SJSA1 (cell line): ENCODE data around the gene CCDC87. TPM values are rescaled to one million over a fixed set of nuclear protein-coding genes. Genes with fewer than 3 reads are reported as not detected.

Experiments used
- DNase-seq, 2 experiments: peaks; one replicate each; pipeline ENCODE4 v3.0.0-alpha.2; 2015 to 2020; ENCODE audit warnings: low spot score in 2 of 2, low read depth in 1 of 2
- H3K27ac ChIP-seq: fragments of 250-450 bp; sonication (Bioruptor Pico); 2 replicates; pipeline ENCODE4 v1.5.1; 2020; ENCODE audit warnings: mild to moderate bottlenecking, moderate library complexity
- H3K27me3 ChIP-seq: fragments of 250-450 bp; sonication (Bioruptor Pico); replicated peaks from 2 replicates; pipeline ENCODE4 v1.5.1; 2020; ENCODE audit warnings: mild to moderate bottlenecking, moderate library complexity
- H3K36me3 ChIP-seq: fragments of 250-450 bp; sonication (Bioruptor Pico); 2 replicates; pipeline ENCODE4 v1.5.1; 2020; ENCODE audit warnings: mild to moderate bottlenecking
- H3K4me1 ChIP-seq: fragments of 250-450 bp; sonication (Bioruptor Pico); replicated peaks from 2 replicates; pipeline ENCODE4 v1.6.1; 2021; ENCODE audit warnings: mild to moderate bottlenecking
- H3K4me3 ChIP-seq: fragments of 250-450 bp; sonication (Bioruptor Pico); 2 replicates; pipeline ENCODE4 v1.5.1; 2020; ENCODE audit warnings: mild to moderate bottlenecking
- H3K9me3 ChIP-seq: fragments of 250-450 bp; sonication (Bioruptor Pico); replicated peaks from 2 replicates; pipeline ENCODE4 v1.5.1; 2020; ENCODE audit warnings: mild to moderate bottlenecking
- total RNA-seq: library from RNA; depleted of rRNA; stranded (reverse); fragments of >200 nt; shearing (Covaris generic); gene quantifications from 2 replicates; pipeline ENCODE4 v1.2.3, GENCODE V29; 2014

Gene CCDC87
- total RNA-seq, 1 experiment from 2014 or later: 0.34 TPM

- Histone ChIP-seq H3K27me3 (peaks cover 51% of the 10 kb centered on the region), H3K4me1 (no peaks in the 10 kb centered on the region), H3K36me3 (no peaks in the 10 kb centered on the region), H3K9me3 (no peaks in the 10 kb centered on the region; the same call in 1 of the 2 replicates), H3K4me3 (no peak overlapping the region), H3K27ac (no peak overlapping the region)
- DNase-seq: no peak
These were observed 30.6 kb downstream of the CCDC87 start for GRCh38 chr11:66562275-66562674.

DNA sequence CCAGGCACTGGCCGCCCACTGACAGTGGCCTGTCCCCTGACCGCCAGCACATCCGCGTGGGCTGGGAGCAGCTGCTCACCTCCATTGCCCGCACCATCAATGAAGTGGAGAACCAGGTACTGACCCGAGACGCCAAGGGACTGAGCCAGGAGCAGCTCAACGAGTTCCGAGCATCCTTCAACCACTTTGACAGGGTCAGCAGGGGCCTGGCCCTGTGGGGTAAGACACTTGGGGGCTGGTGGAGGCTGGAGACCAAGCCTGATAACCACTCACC, 31.0 kb downstream of the CCDC87 start:
- Histone ChIP-seq H3K27me3 (peaks cover 51% of the 10 kb centered on the region), H3K27ac (no peak overlapping the region), H3K9me3 (no peaks in the 10 kb centered on the region; the same call in 1 of the 2 replicates), H3K36me3 (no peaks in the 10 kb centered on the region), H3K4me1 (no peaks in the 10 kb centered on the region), H3K4me3 (no peak overlapping the region)
- DNase-seq: no peak

- H3K4me1 ChIP-seq: no peaks in the 10 kb centered on the region
- no peak overlapping the region for H3K27ac ChIP-seq
These were observed 31.5 kb downstream of the CCDC87 start for GRCh38 chr11:66561178-66561974.

DNA sequence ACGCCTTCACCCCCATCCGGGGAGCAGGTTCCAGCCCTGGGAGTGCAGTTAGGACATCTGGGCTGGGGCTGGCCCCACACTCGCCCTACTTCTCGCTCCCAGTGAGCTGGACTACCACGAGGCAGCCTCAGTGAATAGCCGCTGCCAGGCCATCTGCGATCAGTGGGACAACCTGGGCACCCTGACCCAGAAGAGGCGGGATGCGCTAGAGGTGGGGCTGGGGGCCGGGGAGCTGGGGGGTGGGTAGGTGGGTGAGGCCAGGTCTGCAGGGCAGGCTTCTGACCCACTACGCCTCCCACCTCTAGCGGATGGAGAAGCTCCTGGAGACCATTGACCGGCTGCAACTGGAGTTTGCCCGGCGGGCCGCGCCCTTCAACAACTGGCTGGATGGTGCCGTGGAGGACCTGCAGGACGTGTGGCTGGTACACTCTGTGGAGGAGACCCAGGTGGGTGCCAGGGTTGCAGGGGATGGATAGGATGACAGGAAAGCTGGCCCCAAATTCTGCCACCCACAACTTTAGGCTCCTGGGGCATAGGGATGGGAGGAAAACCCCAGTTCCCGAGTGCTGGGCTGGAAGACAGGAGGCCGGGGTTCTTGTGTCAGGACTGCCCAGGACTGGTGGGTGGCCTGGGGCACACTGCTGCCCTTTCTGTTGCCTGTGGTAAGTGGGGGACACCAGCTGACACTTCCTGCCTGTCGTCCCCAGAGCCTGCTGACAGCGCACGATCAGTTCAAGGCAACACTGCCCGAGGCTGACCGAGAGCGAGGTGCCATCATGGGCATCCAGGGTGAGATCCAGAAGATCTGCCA, 32.8 kb downstream of the CCDC87 start:
- H3K36me3 ChIP-seq: no peaks in the 10 kb centered on the region
- H3K27me3 ChIP-seq: peaks cover 56% of the 10 kb centered on the region
- H3K27ac ChIP-seq: no peak overlapping the region
- no peaks in the 10 kb centered on the region; the same call in 1 of the 2 replicates for H3K9me3 ChIP-seq
- no peaks in the 10 kb centered on the region for H3K4me1 ChIP-seq
- no peak overlapping the region for H3K4me3 ChIP-seq
- no peak for DNase-seq

More at GRCh38 chr11:66561178-66561974, 31.5 kb downstream of the CCDC87 start:
- H3K4me3 ChIP-seq: no peak overlapping the region
- H3K27me3 ChIP-seq: peaks cover 54% of the 10 kb centered on the region
- H3K9me3 ChIP-seq: no peaks in the 10 kb centered on the region; the same call in 1 of the 2 replicates
- no peaks in the 10 kb centered on the region for H3K36me3 ChIP-seq
- DNase-seq: no peak

DNA sequence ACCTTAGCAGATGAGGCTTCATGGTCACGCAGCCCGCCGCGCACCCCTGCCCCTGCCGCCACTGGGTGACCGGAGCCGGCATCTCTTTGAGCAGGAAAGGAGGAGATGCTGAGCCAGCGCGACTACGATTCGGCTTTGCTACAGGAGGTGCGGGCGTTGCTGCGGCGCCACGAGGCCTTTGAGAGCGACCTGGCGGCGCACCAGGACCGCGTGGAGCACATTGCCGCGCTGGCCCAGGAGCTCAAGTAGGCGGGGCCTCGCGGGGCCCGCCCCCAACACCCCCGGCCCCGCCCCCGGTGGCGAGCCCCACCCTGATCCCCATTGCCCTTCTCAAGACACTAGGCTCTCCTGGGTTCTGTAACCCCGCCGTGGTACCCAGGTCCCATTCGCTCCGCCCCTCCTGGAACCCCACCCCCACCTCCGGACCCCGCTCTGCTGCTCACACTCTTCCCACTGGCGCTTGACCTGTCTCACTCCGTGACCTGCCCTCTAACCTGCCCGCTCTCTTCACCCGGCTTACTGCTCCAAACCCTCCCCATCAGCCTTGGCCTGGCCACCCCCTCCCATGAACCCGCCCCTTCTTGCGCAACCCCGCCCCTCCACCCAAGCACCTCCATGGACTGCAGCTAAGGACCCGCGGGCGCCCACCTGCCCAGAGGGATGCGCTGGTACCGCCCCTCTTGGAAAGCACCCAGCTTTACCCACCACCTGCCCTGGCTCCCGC, 33.6 kb downstream of the CCDC87 start:
- no peak overlapping the region for H3K27ac ChIP-seq
- H3K4me3 ChIP-seq: no peak overlapping the region
- no peaks in the 10 kb centered on the region for H3K4me1 ChIP-seq
- no peak for DNase-seq
- no peaks in the 10 kb centered on the region; the same call in none of the 2 replicates for H3K9me3 ChIP-seq
- peaks cover 56% of the 10 kb centered on the region for H3K27me3 ChIP-seq
- H3K36me3 ChIP-seq: no peaks in the 10 kb centered on the region

GRCh38 chr11:66557733-66558326, 35.0 kb downstream of the CCDC87 start:
- Histone ChIP-seq H3K27me3 (peaks cover 48% of the 10 kb centered on the region), H3K27ac (no peak overlapping the region), H3K9me3 (no peaks in the 10 kb centered on the region; the same call in none of the 2 replicates), H3K36me3 (no peaks in the 10 kb centered on the region), H3K4me1 (no peaks in the 10 kb centered on the region), H3K4me3 (no peak overlapping the region)
- no peak for DNase-seq

- H3K4me3 ChIP-seq: no peak overlapping the region
- H3K27me3 ChIP-seq: peaks cover 38% of the 10 kb centered on the region
- H3K27ac ChIP-seq: no peak overlapping the region
- DNase-seq: no peak
- H3K9me3 ChIP-seq: no peaks in the 10 kb centered on the region; the same call in none of the 2 replicates
- H3K36me3 ChIP-seq: no peaks in the 10 kb centered on the region
- no peaks in the 10 kb centered on the region for H3K4me1 ChIP-seq
These were observed 36.8 kb downstream of the CCDC87 start for GRCh38 chr11:66556086-66556485.

- peaks cover 31% of the 10 kb centered on the region for H3K27me3 ChIP-seq
- H3K27ac ChIP-seq: no peak overlapping the region
- no peak for DNase-seq
- H3K36me3 ChIP-seq: no peaks in the 10 kb centered on the region
- H3K4me1 ChIP-seq: no peaks in the 10 kb centered on the region
- H3K9me3 ChIP-seq: no peaks in the 10 kb centered on the region; the same call in none of the 2 replicates
- no peak overlapping the region for H3K4me3 ChIP-seq
These were observed 37.4 kb downstream of the CCDC87 start for GRCh38 chr11:66555416-66555815.

DNA sequence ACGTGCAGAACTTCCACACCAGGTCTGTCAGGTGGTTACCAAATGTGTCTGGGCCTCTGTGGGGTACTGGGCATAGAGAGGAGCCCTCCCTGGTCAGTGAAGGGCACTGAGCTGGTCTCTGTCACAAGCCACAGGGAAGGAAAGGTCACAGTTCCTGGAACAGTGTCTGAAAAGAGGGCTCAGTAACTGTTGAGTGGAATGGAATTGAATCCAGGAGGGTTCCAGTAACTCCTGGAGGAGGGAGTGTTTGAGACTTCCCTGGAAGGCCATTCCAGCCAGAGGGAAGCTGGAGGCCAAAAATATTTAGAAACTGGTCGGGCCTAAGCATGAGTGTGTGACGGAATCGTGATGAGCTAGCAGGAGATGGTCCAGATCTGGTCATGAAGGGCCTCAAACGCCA, 38.3 kb downstream of the CCDC87 start:
- Histone ChIP-seq H3K4me1 (no peaks in the 10 kb centered on the region), H3K9me3 (no peaks in the 10 kb centered on the region; the same call in 1 of the 2 replicates), H3K27me3 (peaks cover 27% of the 10 kb centered on the region), H3K4me3 (no peak overlapping the region), H3K27ac (no peak overlapping the region), H3K36me3 (no peaks in the 10 kb centered on the region)
- no peak for DNase-seq

DNA sequence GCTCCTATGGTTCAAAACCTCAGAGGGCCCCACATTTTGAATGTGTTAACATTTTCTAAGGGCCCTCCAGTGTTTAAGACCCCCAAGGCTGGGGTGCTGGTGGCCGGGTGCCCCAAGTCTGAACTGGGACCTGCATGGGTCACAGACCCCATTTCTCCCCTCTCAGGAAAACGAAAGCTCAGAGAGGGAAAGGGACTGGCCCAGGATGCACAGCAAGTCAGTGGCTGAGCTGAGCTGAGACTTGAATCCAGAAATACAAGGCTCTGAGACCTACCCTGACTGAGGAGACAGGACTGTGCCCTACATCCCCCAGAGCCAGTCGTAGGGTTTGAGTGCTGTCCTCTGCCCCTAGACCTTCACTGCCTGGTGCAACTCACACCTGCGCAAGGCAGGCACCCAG, 42.0 kb downstream of the CCDC87 start:
- Histone ChIP-seq H3K27me3 (no peaks in the 10 kb centered on the region; the same call in 1 of the 2 replicates), H3K4me3 (no peak overlapping the region), H3K4me1 (peaks cover 4% of the 10 kb centered on the region; the same call in 1 of the 2 replicates), H3K27ac (no peak overlapping the region), H3K9me3 (no peaks in the 10 kb centered on the region; the same call in 1 of the 2 replicates), H3K36me3 (no peaks in the 10 kb centered on the region)
- DNase-seq: no peak

GRCh38 chr11:66549696-66550095, 43.2 kb downstream of the CCDC87 start:
- no peak overlapping the region for H3K4me3 ChIP-seq
- peaks cover 9% of the 10 kb centered on the region for H3K4me1 ChIP-seq
- no peak for DNase-seq
- H3K27me3 ChIP-seq: no peaks in the 10 kb centered on the region; the same call in 1 of the 2 replicates
- no peaks in the 10 kb centered on the region; the same call in 1 of the 2 replicates for H3K9me3 ChIP-seq
- H3K27ac ChIP-seq: no peak overlapping the region
- no peaks in the 10 kb centered on the region for H3K36me3 ChIP-seq

GRCh38 chr11:66548774-66549630, 43.9 kb downstream of the CCDC87 start:
- Histone ChIP-seq H3K9me3 (no peaks in the 10 kb centered on the region), H3K4me1 (peaks cover 9% of the 10 kb centered on the region), H3K27me3 (no peaks in the 10 kb centered on the region; the same call in 1 of the 2 replicates), H3K4me3 (no peak overlapping the region), H3K36me3 (no peaks in the 10 kb centered on the region), H3K27ac (no peak overlapping the region)
- no peak for DNase-seq
